Thymus (tissue), 11 donors: ENCODE data around the gene SPTBN5. TPM values are rescaled to one million over a fixed set of nuclear protein-coding genes. Genes with fewer than 3 reads are reported as not detected.

Experiments used
- DNase-seq, 9 donors: peaks; one replicate each; pipeline ENCODE4 v3.0.0-alpha.2; 2013; ENCODE audit warnings: low spot score in 9 of 9, low read depth in 6 of 9, missing footprints in 1 of 9
- H3K27ac ChIP-seq, 2 donors: one replicate each; pipeline ENCODE4 v1.5.1; 2013; ENCODE audit warnings: control low read depth in 1 of 2, low read depth in 1 of 2, low read length in 1 of 2, mild to moderate bottlenecking in 1 of 2, moderate library complexity in 1 of 2
- H3K27me3 ChIP-seq, 2 donors: one replicate each; pipeline ENCODE4 v1.5.1; 2013; ENCODE audit warnings: low read length in 1 of 2; ENCODE audit not compliant: control insufficient read depth in 2 of 2, insufficient read depth in 1 of 2
- H3K36me3 ChIP-seq, 2 donors: one replicate each; pipeline ENCODE4 v1.5.1; 2013; ENCODE audit warnings: low read length in 1 of 2, mild to moderate bottlenecking in 1 of 2, moderate library complexity in 1 of 2; ENCODE audit not compliant: control insufficient read depth in 2 of 2, insufficient read depth in 2 of 2
- H3K4me1 ChIP-seq, 2 donors: one replicate each; pipeline ENCODE4 v1.5.1; 2013; ENCODE audit warnings: low read length in 2 of 2; ENCODE audit not compliant: control insufficient read depth in 2 of 2, insufficient read depth in 2 of 2
- H3K4me3 ChIP-seq, 2 donors: one replicate each; pipeline ENCODE4 v1.5.1; 2013; ENCODE audit warnings: low read length in 2 of 2, control low read depth in 1 of 2, mild to moderate bottlenecking in 1 of 2
- H3K9me3 ChIP-seq, 2 donors: one replicate each; pipeline ENCODE4 v1.5.1; 2013; ENCODE audit warnings: low read length in 1 of 2, mild to moderate bottlenecking in 1 of 2; ENCODE audit not compliant: control insufficient read depth in 2 of 2, insufficient read depth in 1 of 2
- WGBS: extraction: QIAGEN DNeasy Blood & Tissue Kit; methylation state at CpG from one replicate; pipeline ENCODE4 v1.1.7; 2013; 5-methylcytosine and 5-hydroxymethylcytosine counted together
- polyA plus RNA-seq: library from polyadenylated mRNA; stranded (reverse); fragments of 200-250 nt; gene quantifications from one replicate; pipeline ENCODE4 v1.2.3, GENCODE V29; 2013
- total RNA-seq: library from RNA; stranded (reverse); fragments of 120-200 nt; gene quantifications from one replicate; pipeline ENCODE4 v1.2.4, GENCODE V29; 2013
- donor health status: healthy.

SPTBN5 gene
- total and polyA plus RNA-seq, 2 donors = 0.57 to 1.6 TPM

GRCh38 chr15:41892621-41893421 lies 1.0 kb downstream of the SPTBN5 start:
- peak in 1 of 9 donors; percentile 45 for DNase-seq
- Histone ChIP-seq H3K27me3 (no peaks in the 10 kb centered on the region), H3K4me3 (no peak overlapping the region), H3K9me3 (no peaks in the 10 kb centered on the region), H3K27ac (no peak overlapping the region), H3K36me3 (no peaks in the 10 kb centered on the region), H3K4me1 (peaks cover 0 to 35% of the 10 kb centered on the region in 2 donors)
- WGBS = 87% methylated on average over 22 of the region's 22 CpGs

- no peaks in the 10 kb centered on the region for H3K27me3 ChIP-seq
- peaks cover 0 to 30% of the 10 kb centered on the region in 2 donors for H3K4me1 ChIP-seq
- no peaks in the 10 kb centered on the region for H3K9me3 ChIP-seq
- WGBS = 95% methylated on average over 3 of the region's 3 CpGs
- no peak overlapping the region for H3K4me3 ChIP-seq
- H3K27ac ChIP-seq = no peak overlapping the region
- H3K36me3 ChIP-seq = no peaks in the 10 kb centered on the region
- DNase-seq = no peak
Measured at GRCh38 chr15:41891946-41892345, 1.9 kb downstream of the SPTBN5 start.

GRCh38 chr15:41891226-41891625 lies 2.6 kb downstream of the SPTBN5 start:
- H3K27me3 ChIP-seq = no peaks in the 10 kb centered on the region
- H3K4me1 ChIP-seq = peaks cover 0 to 30% of the 10 kb centered on the region in 2 donors
- no peaks in the 10 kb centered on the region for H3K9me3 ChIP-seq
- 96% methylated on average over 6 of the region's 6 CpGs for WGBS
- DNase-seq = no peak
- no peaks in the 10 kb centered on the region for H3K36me3 ChIP-seq
- H3K27ac ChIP-seq = no peak overlapping the region
- H3K4me3 ChIP-seq = no peak overlapping the region

GRCh38 chr15:41890050-41890690 lies 3.7 kb downstream of the SPTBN5 start:
- no peaks in the 10 kb centered on the region for H3K36me3 ChIP-seq
- 96% methylated on average over 6 of the region's 6 CpGs for WGBS
- H3K27me3 ChIP-seq = no peaks in the 10 kb centered on the region
- no peak for DNase-seq
- H3K9me3 ChIP-seq = peaks cover 0 to 3% of the 10 kb centered on the region in 2 donors
- peaks cover 0 to 30% of the 10 kb centered on the region in 2 donors for H3K4me1 ChIP-seq
- H3K27ac ChIP-seq = no peak overlapping the region
- no peak overlapping the region for H3K4me3 ChIP-seq

GRCh38 chr15:41888662-41889253 lies 5.1 kb downstream of the SPTBN5 start:
- 84% methylated on average over 7 of the region's 7 CpGs for WGBS
- DNase-seq = no peak
- H3K9me3 ChIP-seq = peaks cover 0 to 3% of the 10 kb centered on the region in 2 donors
- peaks cover 0 to 16% of the 10 kb centered on the region in 2 donors for H3K4me1 ChIP-seq
- no peaks in the 10 kb centered on the region for H3K36me3 ChIP-seq
- H3K27me3 ChIP-seq = no peaks in the 10 kb centered on the region
- no peak overlapping the region for H3K27ac ChIP-seq
- H3K4me3 ChIP-seq = no peak overlapping the region

- no peak overlapping the region for H3K27ac ChIP-seq
- peaks cover 3 to 15% of the 10 kb centered on the region in 2 donors for H3K4me1 ChIP-seq
- WGBS = 97% methylated on average over 9 of the region's 9 CpGs
- H3K9me3 ChIP-seq = peaks cover 0 to 3% of the 10 kb centered on the region in 2 donors
- H3K36me3 ChIP-seq = no peaks in the 10 kb centered on the region
- peaks cover 0 to 3% of the 10 kb centered on the region in 2 donors for H3K27me3 ChIP-seq
- no peak for DNase-seq
- H3K4me3 ChIP-seq = no peak overlapping the region
Measured at GRCh38 chr15:41887893-41888292, 6.0 kb downstream of the SPTBN5 start.

- Histone ChIP-seq H3K4me1 (peaks cover 3 to 15% of the 10 kb centered on the region in 2 donors), H3K4me3 (no peak overlapping the region), H3K9me3 (peaks cover 0 to 8% of the 10 kb centered on the region in 2 donors), H3K27ac (no peak overlapping the region), H3K27me3 (peaks cover under 1 to 11% of the 10 kb centered on the region in 2 donors), H3K36me3 (no peaks in the 10 kb centered on the region)
- 98% methylated on average over 10 of the region's 10 CpGs for WGBS
- DNase-seq = no peak
Measured at GRCh38 chr15:41887161-41887560, 6.7 kb downstream of the SPTBN5 start.

- 95% methylated on average over 7 of the region's 7 CpGs for WGBS
- H3K36me3 ChIP-seq = no peaks in the 10 kb centered on the region
- H3K4me3 ChIP-seq = no peak overlapping the region
- H3K4me1 ChIP-seq = peaks cover 3 to 15% of the 10 kb centered on the region in 2 donors
- H3K9me3 ChIP-seq = peaks cover 0 to 8% of the 10 kb centered on the region in 2 donors
- no peak overlapping the region for H3K27ac ChIP-seq
- H3K27me3 ChIP-seq = peaks cover 5 to 15% of the 10 kb centered on the region in 2 donors
- DNase-seq = no peak
Measured at GRCh38 chr15:41886741-41887140, 7.1 kb downstream of the SPTBN5 start.

- Histone ChIP-seq H3K27me3 (peaks cover 6 to 24% of the 10 kb centered on the region in 2 donors), H3K27ac (no peak overlapping the region), H3K9me3 (peaks cover 0 to 8% of the 10 kb centered on the region in 2 donors), H3K36me3 (no peaks in the 10 kb centered on the region), H3K4me1 (peaks cover 3 to 15% of the 10 kb centered on the region in 2 donors), H3K4me3 (no peak overlapping the region)
- no peak for DNase-seq
- 97% methylated on average over 14 of the region's 14 CpGs for WGBS
Measured at GRCh38 chr15:41885841-41886240, 8.0 kb downstream of the SPTBN5 start.
